ENCODE measurements around the gene SPN. TPM values are rescaled to one million over a fixed set of nuclear protein-coding genes. Genes with fewer than 3 reads are reported as not detected.

Gene SPN
- total and polyA plus RNA-seq, 2 donors (not counting 3 experiments of a cell fraction or from before 2014, with no cell fraction given): not detected

- no peak overlapping the region for H2AFZ ChIP-seq (ENCODE audit: low read depth, low read length)
- TF ChIP-seq MAX (IDR thresholded peaks at IDR 0.05; ENCODE audit: insufficient read depth, insufficient read length) (no peak), MYC (IDR thresholded peaks at IDR 0.05; ENCODE audit: low read depth, low read length) (no peak), POLR2A (IDR thresholded peaks at IDR 0.05; ENCODE audit: low read depth, low read length) (no peak), GATA2 (IDR thresholded peaks at IDR 0.05; ENCODE audit: insufficient read depth, insufficient read length, low read depth, low read length) (no peak), CTCF (IDR thresholded peaks at IDR 0.05; ENCODE audit: extremely low read depth in 1 of 2, insufficient read depth in 1 of 2, low read depth in 1 of 2, low read length in 2 of 2) (no peak), FOS (IDR thresholded peaks at IDR 0.05; ENCODE audit: borderline replicate concordance, insufficient read depth, low read length) (no peak), POLR2AphosphoS5 (IDR thresholded peaks at IDR 0.05; ENCODE audit: insufficient read depth, low read depth, low read length) (no peak), EZH2 (IDR thresholded peaks at IDR 0.05; ENCODE audit: borderline replicate concordance, low read depth, low read length, severe bottlenecking) (no peak)
- H3K4me2 ChIP-seq (ENCODE audit: insufficient read depth, low read length): no peak overlapping the region
- no peaks in the 10 kb centered on the region for H3K4me1 ChIP-seq (ENCODE audit: control insufficient read depth, extremely low read depth, insufficient read depth, low read length)
- no TSS peak for BruUV-seq (replicated peaks)
- peaks cover 0 to 2% of the 10 kb centered on the region in 2 experiments for H3K27me3 ChIP-seq (ENCODE audit: control insufficient read depth in 2 of 2, insufficient read depth in 2 of 2, low read length in 2 of 2)
- intact Hi-C loops (cut with micrococcal nuclease): no loop called here
- no peaks in the 10 kb centered on the region for H4K20me1 ChIP-seq (replicated peaks; ENCODE audit: control insufficient read depth, extremely low read depth, insufficient read depth, low read length)
- dilution Hi-C loops (cut with MboI; ENCODE audit: extremely low pct_ligation_motif_present, low sequenced_read_pairs): no loop called here
- DNase-seq (ENCODE audit: low read depth, low spot score) (no peak), FAIRE-seq (no peak)
- CTCF ChIA-PET: interaction anchor here (1.4 to 1.8 kb wide), 2 partner anchors 9 to 52 kb away, joined by 3 to 4 read pairs; no protein-coding TSS in a partner anchor
- no peaks in the 10 kb centered on the region for H3K9me3 ChIP-seq (replicated peaks; ENCODE audit: control insufficient read depth, insufficient read depth, low read length)
- no peaks in the 10 kb centered on the region for H3K9me1 ChIP-seq (replicated peaks; ENCODE audit: control insufficient read depth, extremely low read depth, insufficient read depth, low read length)
- POLR2A ChIA-PET: no interaction called here
- H3K9ac ChIP-seq (replicated peaks; ENCODE audit: extremely low read depth, insufficient read depth, low read length): no peak overlapping the region
- H3K79me2 ChIP-seq (ENCODE audit: control insufficient read depth, insufficient read depth, low read length): no peaks in the 10 kb centered on the region
- H3K4me3 ChIP-seq (replicated peaks in 1 of 3; ENCODE audit: insufficient read depth in 1 of 3, low read depth in 1 of 3, low read length in 3 of 3): no peak overlapping the region
- H3K27ac ChIP-seq (ENCODE audit: insufficient read depth, low read depth, low read length): no peak overlapping the region
- no peaks in the 10 kb centered on the region for H3K36me3 ChIP-seq (ENCODE audit: control insufficient read depth in 2 of 2, extremely low read depth in 1 of 2, insufficient read depth in 2 of 2, low read length in 2 of 2)
Observed at GRCh38 chr16:29676989-29677785, 14.1 kb downstream of the SPN start.
